Heart right ventricle (tissue), 16 donors: ENCODE measurements around the gene ASXL1. TPM values are rescaled to one million over a fixed set of nuclear protein-coding genes. Genes with fewer than 3 reads are reported as not detected.

Experiments used
- ATAC-seq, 8 donors: fragments of 200-7000 bp; cut with Tn5 transposase; one replicate each; pipeline ENCODE4 v1.9.1; 2020; ENCODE audit warnings: mild to moderate bottlenecking in 8 of 8, moderate library complexity in 8 of 8, moderate number of reproducible peaks in 1 of 8
- DNase-seq, 2 donors: peaks; one replicate each; pipeline ENCODE4 v3.0.0-alpha.2; 2020
- H3K27ac ChIP-seq, 10 donors: fragments of 200-600 bp; sonication (generic) in 2 of 10; one replicate each; pipeline versions ENCODE4 v1.5.0 to v1.8.0; 2020 to 2022; ENCODE audit warnings: mild to moderate bottlenecking in 3 of 10
- H3K27me3 ChIP-seq, 7 donors: fragments of 200-600 bp; one replicate each; pipeline ENCODE4 v1.8.0; 2021 to 2022; ENCODE audit warnings: mild to moderate bottlenecking in 2 of 7
- H3K36me3 ChIP-seq, 9 donors: fragments of 200-600 bp; sonication (generic) in 1 of 9; one replicate each; pipeline versions ENCODE4 v1.5.0 to v1.8.0; 2020 to 2022; ENCODE audit warnings: mild to moderate bottlenecking in 2 of 9
- H3K4me1 ChIP-seq, 9 donors: fragments of 200-600 bp; sonication (generic) in 1 of 9; one replicate each; pipeline versions ENCODE4 v1.5.0 to v1.8.0; 2020 to 2022; ENCODE audit warnings: mild to moderate bottlenecking in 4 of 9
- H3K4me3 ChIP-seq, 10 donors: fragments of 200-600 bp; sonication (generic) in 2 of 10; one replicate each; pipeline versions ENCODE4 v1.5.0 to v1.8.0; 2020 to 2022; ENCODE audit warnings: mild to moderate bottlenecking in 7 of 10, moderate library complexity in 2 of 10
- H3K9me3 ChIP-seq, 11 donors: fragments of 200-600 bp in 10 of 11; sonication (generic) in 2 of 11; one replicate each; pipeline versions ENCODE4 v1.5.0 to v1.8.0; 2013 to 2022; ENCODE audit warnings: mild to moderate bottlenecking in 2 of 11, control low read depth in 1 of 11, moderate library complexity in 1 of 11
- WGBS, 2 donors: extraction: QIAGEN DNeasy Blood & Tissue Kit; methylation state at CpG; one replicate each; pipeline ENCODE4 v1.1.7; 2013; ENCODE audit warnings: inconsistent platforms in 1 of 2; 5-methylcytosine and 5-hydroxymethylcytosine counted together
- intact Hi-C, 10 donors: fragments of 100-400 bp; cut with DNase I; formaldehyde crosslinking; loops; one replicate each; pipeline versions ENCODE4 v1.11.1 to v1.14.2; 2022
- polyA plus RNA-seq, 2 donors: library from polyadenylated mRNA; stranded (reverse); fragments of 200-250 nt; gene quantifications; one replicate each; pipeline ENCODE4 v1.2.3, GENCODE V29; 2013
- total RNA-seq, 10 donors: library from RNA; stranded (reverse); fragmentation: NEBNext Ultra II Directional in 3 of 10; extraction: Animal tissue kit (Norgen Biotek cat#: 25700) in 3 of 10; gene quantifications; one replicate each; pipeline versions ENCODE4 v1.2.1 to v1.2.4, GENCODE V29; 2021 to 2023
- TF ChIP-seq, protein P1 (sequence below), 9 donors: fragments of 200-600 bp; sonication (generic) in 2 of 9; IDR thresholded peaks; one replicate each; pipeline versions ENCODE4 v1.5.0 to v1.8.0; 2021 to 2022; ENCODE audit warnings: antibody characterized with exemption in 9 of 9, mild to moderate bottlenecking in 5 of 9, moderate library complexity in 1 of 9
- donor health status: Arrhythmogenic right ventricular cardiomyopathy.
- donor health status: ischemic (EF 13 %, LVEDD 7.1; RV severe dilation, severe dysfunction).
- donor health status: healthy with polysubstance abuse.
- donor health status: DM: no; HTN: yes; CAD: no.
- donor health status: DM: no; HTN: no; CAD: no.
- donor health status: ischemic (EF 25% LVEDD 6.9; RV normal size, moderate dysfunction).
- donor health status: ischemic (EF 25% LVEDD 5.7; RV mildly dilated, moderate dysfunction).
- donor health status: healthy.
- donor health status: DM: yes; HTN: yes; CAD: no.
- donor health status: Ischemic cardiomyopathy.
- donor health status: ischemic (EF 35%, LVEDD 5.7; RV mildly dilated, moderate dysfunction).
- donor health status: nonischemic (EF 11% LVEDD 7.7; RV severe dilation, severe dysfunction).
- donor health status: DM: yes; HTN: yes; CAD: no.
- donor health status: PGD.
- donor health status: ischemic (EF 29% LVEDD 5.4; RV normal size, mild dysfunction).
- donor health status: nonischemic (EF 23%, LVEDD 6.1; RV moderate dilation, normal function).

The ASXL1 gene
- total and polyA plus RNA-seq, 12 donors = 10.0 to 39.4 (median 28.2) TPM

DNA sequence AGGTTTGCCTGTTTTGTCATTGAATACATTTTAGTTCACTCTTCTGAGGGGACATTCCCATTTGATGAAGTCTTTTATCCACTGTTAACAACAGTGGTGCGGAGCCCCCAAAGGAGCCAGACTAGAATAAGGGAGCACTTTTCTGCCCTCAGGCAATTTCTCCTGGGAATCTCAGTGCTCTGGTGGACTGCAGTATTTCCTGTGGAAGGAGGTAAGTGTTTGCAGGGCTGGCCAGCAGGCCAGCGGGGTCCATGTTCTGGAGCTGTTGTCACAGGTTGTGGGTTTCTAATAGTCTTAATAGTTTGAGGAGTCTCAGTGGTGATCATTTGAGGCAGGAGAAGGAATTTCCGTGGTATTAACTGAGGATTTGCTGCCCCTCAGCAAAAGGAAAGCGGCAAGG lies 83.5 kb downstream of the ASXL1 start:
- 86 to 95% methylated on average over 4 of the region's 4 CpGs for WGBS, 2 donors

DNA sequence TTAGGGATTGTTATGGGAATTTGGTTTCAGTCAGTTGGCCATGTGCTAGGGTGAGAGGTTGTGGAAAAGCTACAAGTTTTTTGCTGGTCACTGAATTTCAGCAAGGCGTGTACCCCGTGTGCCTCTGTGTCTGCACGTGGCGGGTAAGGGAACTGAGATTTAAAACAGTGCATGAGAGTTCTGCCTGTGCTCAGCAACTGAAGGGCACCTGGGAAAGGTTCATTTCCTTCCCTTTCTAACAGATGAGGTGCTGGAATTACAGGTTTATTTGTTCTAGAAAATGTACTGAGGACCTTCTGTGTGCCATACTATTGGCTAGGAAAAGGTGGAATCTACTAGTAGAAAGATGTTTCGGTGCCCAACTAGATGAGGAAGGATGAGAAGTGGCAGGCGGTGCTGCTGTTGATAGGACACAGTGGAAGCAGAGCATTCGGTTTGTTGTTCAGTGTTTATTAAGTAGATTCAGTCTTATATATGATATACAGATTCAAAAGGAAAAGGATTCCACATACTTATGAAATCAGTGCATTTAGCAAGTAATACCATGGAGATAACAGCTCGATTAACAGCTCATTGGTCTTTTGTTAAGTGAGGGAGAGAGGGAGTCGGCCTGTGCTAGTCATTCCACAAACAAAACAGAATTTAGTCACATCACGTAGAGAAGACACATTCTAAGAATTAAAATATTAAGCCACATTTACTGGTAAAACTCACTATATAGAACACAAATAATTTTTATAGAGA lies 84.7 kb downstream of the ASXL1 start:
- H3K4me3 ChIP-seq = no peak overlapping the region
- no peaks in the 10 kb centered on the region for H3K9me3 ChIP-seq

More for the DNA sequence above, 83.5 kb downstream of the ASXL1 start:
- Histone ChIP-seq H3K36me3 (peaks cover 0 to 96% (median 23%) of the 10 kb centered on the region in 9 donors), H3K27me3 (no peaks in the 10 kb centered on the region), H3K4me1 (peaks cover 0 to 11% (median 5%) of the 10 kb centered on the region in 9 donors), H3K4me3 (no peak overlapping the region), H3K9me3 (no peaks in the 10 kb centered on the region), H3K27ac (no peak overlapping the region)
- no peak for DNase-seq
- TF ChIP-seq, protein P1, sequence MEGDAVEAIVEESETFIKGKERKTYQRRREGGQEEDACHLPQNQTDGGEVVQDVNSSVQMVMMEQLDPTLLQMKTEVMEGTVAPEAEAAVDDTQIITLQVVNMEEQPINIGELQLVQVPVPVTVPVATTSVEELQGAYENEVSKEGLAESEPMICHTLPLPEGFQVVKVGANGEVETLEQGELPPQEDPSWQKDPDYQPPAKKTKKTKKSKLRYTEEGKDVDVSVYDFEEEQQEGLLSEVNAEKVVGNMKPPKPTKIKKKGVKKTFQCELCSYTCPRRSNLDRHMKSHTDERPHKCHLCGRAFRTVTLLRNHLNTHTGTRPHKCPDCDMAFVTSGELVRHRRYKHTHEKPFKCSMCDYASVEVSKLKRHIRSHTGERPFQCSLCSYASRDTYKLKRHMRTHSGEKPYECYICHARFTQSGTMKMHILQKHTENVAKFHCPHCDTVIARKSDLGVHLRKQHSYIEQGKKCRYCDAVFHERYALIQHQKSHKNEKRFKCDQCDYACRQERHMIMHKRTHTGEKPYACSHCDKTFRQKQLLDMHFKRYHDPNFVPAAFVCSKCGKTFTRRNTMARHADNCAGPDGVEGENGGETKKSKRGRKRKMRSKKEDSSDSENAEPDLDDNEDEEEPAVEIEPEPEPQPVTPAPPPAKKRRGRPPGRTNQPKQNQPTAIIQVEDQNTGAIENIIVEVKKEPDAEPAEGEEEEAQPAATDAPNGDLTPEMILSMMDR (IDR thresholded peaks at IDR 0.05) = no peak
- intact Hi-C loops = no loop called here
- no peak for ATAC-seq

DNA sequence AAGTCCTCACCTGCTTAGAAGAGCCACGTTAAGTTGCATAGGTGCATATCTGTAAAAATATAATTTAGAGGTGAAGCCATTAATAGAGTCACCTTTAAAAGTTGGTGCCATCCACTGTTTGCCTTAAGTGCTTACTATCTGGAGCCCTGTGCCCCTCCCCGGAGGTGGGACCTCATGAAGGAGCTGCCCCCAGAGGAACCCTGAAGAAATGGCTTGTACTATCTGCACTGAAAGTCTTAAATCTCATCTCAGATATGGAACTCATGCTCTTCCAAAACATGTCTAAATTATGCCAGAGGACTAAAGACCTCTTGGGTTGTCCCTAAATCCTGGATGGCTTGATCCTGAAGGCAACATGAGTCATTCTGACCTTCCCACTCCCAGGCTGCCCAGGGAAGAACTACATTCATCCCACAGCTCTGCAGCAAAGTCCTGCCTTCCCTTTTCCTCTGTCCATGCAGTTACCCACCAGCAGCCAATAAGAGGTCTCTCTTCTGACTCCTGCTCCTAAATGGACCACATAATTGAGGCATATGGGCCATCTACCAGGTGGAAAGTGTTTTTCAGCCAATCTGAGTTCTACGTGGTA lies 85.3 kb downstream of the ASXL1 start:
- Histone ChIP-seq H3K9me3 (no peaks in the 10 kb centered on the region), H3K27me3 (no peaks in the 10 kb centered on the region), H3K27ac (no peak overlapping the region), H3K4me3 (no peak overlapping the region), H3K36me3 (peaks cover 0 to 95% (median 13%) of the 10 kb centered on the region in 9 donors), H3K4me1 (peaks cover 5 to 29% (median 16%) of the 10 kb centered on the region in 9 donors)
- 89 to 90% methylated on average over 3 of the region's 3 CpGs for WGBS, 2 donors
- ATAC-seq (no peak), DNase-seq (no peak)
- TF ChIP-seq, protein P1 (IDR thresholded peaks at IDR 0.05) = no peak
- intact Hi-C loops = no loop called here

More for the DNA sequence above, 84.7 kb downstream of the ASXL1 start:
- ATAC-seq = no peak
- intact Hi-C loops = no loop called here
- WGBS, 2 donors = 81 to 87% methylated on average over 10 of the region's 10 CpGs
- peaks cover 3 to 22% (median 10%) of the 10 kb centered on the region in 9 donors for H3K4me1 ChIP-seq
- H3K27ac ChIP-seq = no peak overlapping the region
- peaks cover 0 to 95% (median 17%) of the 10 kb centered on the region in 9 donors for H3K36me3 ChIP-seq
- H3K27me3 ChIP-seq = no peaks in the 10 kb centered on the region
- no peak for DNase-seq
- TF ChIP-seq, protein P1 (IDR thresholded peaks at IDR 0.05) = no peak

DNA sequence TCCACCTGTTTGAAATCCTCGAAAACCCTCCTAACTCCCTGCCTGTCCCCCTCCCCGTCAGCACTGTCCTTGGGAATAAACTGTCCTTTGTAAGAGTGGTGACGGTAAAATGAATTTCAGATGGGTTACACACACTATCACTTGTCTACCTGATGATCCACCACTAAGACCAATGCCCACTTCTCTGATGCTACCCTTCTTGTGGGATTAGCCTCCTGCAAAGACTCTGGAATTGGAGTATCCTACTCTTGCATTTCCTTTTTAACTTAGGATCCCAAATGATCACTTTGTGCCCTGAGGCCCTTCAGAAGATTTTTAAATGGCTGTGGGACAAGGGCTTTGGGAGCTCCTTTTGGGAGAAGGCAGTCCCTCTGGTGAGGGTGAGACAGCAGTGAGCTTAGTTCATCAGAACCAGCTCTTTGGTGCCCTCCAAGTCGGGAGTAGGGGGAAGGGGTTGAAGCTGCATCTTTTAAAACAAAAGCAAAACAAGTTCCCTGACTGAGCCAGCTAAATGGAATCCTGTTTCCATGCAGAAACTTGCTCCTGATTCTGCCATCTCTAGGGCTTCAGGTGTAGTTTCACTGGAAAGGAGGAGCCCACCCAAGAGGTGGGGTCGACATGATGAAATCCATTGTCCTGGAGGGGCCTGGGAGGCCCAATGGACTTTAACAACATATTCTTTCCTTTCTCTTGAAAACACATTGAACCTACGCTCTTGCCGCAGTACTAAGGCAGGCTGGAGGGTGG lies 86.5 kb downstream of the ASXL1 start:
- DNase-seq (no peak), ATAC-seq (no peak)
- peaks cover 5 to 40% (median 25%) of the 10 kb centered on the region in 9 donors for H3K4me1 ChIP-seq
- no peak overlapping the region for H3K4me3 ChIP-seq
- TF ChIP-seq, protein P1 (IDR thresholded peaks at IDR 0.05) = no peak
- no peaks in the 10 kb centered on the region for H3K9me3 ChIP-seq
- intact Hi-C loops = no loop called here
- 81 to 84% methylated on average over 7 of the region's 7 CpGs for WGBS, 2 donors
- no peaks in the 10 kb centered on the region for H3K27me3 ChIP-seq
- H3K27ac ChIP-seq = no peak overlapping the region
- peaks cover 0 to 92% (median 11%) of the 10 kb centered on the region in 9 donors for H3K36me3 ChIP-seq
